Skin of body (tissue), 2 donors: Measurements from ENCODE around the gene OR1E1. TPM values are rescaled to one million over a fixed set of nuclear protein-coding genes. Genes with fewer than 3 reads are reported as not detected.

ENCODE experiments used
- small RNA-seq: library from RNA; depleted of rRNA; stranded (forward); fragments of <200 nt; gene quantifications from one replicate; pipeline ENCODE3, GENCODE V24; 2014; ENCODE audit warnings: low replicate concordance
- total RNA-seq: library from RNA; depleted of rRNA; stranded (reverse); fragments of >200 nt; gene quantifications from one replicate; pipeline ENCODE4 v1.2.3, GENCODE V29; 2014

The OR1E1 gene
- total RNA-seq, 1 donor from 2014 or later: not detected

Small RNA genes within 50 kb of the gene (small RNA-seq; reads per million reads assigned to genes)
- not detected for gene OR1AC1P

Other genes starting within 250 kb of the OR1E1 start
- not detected for gene OR1A2, start 200.9 kb downstream of the OR1E1 start, total RNA-seq
- gene OR1A1, start 190.7 kb downstream of the OR1E1 start, total RNA-seq: not detected
- gene OR3A1, start 100.0 kb downstream of the OR1E1 start, total RNA-seq: 0.20 TPM
- 0.30 TPM for gene OR3A2, start 12.1 kb downstream of the OR1E1 start, total RNA-seq
- gene OR3A3, start 13.0 kb upstream of the OR1E1 start, total RNA-seq: not detected
- not detected for gene OR1E2, start 35.4 kb upstream of the OR1E1 start, total RNA-seq
- 0.39 TPM for gene SPATA22, start 73.4 kb upstream of the OR1E1 start, total RNA-seq
- gene ASPA, start 77.6 kb upstream of the OR1E1 start, total RNA-seq: 5.5 TPM
- 13.5 TPM for gene TRPV3, start 159.4 kb upstream of the OR1E1 start, total RNA-seq
- gene TRPV1, start 211.0 kb upstream of the OR1E1 start, total RNA-seq: 4.9 TPM
- gene SHPK, start 237.8 kb upstream of the OR1E1 start, total RNA-seq: 10.9 TPM
- gene CTNS, start 238.3 kb upstream of the OR1E1 start, total RNA-seq: 9.1 TPM